HepG2 (cell line): Measurements from ENCODE around the gene MEGF6. TPM values are rescaled to one million over a fixed set of nuclear protein-coding genes. Genes with fewer than 3 reads are reported as not detected.

ENCODE experiments used
- ATAC-seq: fragments of 200-7000 bp; cut with Tn5 transposase; 3 replicates; pipeline ENCODE4 v1.9.1; 2020; ENCODE audit warnings: mild to moderate bottlenecking, moderate library complexity
- BruUV-seq: library from RNA; stranded (reverse); fragments of 400-500 nt; replicated peaks from 2 replicates; lab custom pipeline; 2021; lab: Mats Ljungman, UMichigan
- CTCF ChIA-PET: fragments of 300-600 bp; formaldehyde crosslinking; extraction: SDS; loops from one replicate; lab custom pipeline; 2021; ENCODE audit warnings: low total read pairs, inconsistent platforms, low intra/inter-chr PET ratio; lab: Yijun Ruan, JAX
- POLR2A ChIA-PET: fragments of 350-600 bp; sonication (Branson Sonifier 250); formaldehyde crosslinking; loops from one replicate; lab custom pipeline; 2020; ENCODE audit warnings: antibody characterized with exemption, inconsistent platforms; lab: Yijun Ruan, JAX
- DNase-seq: peaks from one replicate; pipeline ENCODE4 v3.0.0-alpha.2; 2015; ENCODE audit warnings: low spot score
- FAIRE-seq: peaks from 3 replicates; lab custom pipeline; 2011; peaks lifted over from hg19 to GRCh38; lab: Jason Lieb, UNC
- H2AFZ ChIP-seq: one replicate; pipeline ENCODE4 v1.6.1; 2011; ENCODE audit warnings: low read length, inconsistent platforms
- H3K27ac ChIP-seq: fragments of 300-600 bp; 3 replicates; pipeline ENCODE4 v1.8.0; 2011; ENCODE audit warnings: mixed run types, mild to moderate bottlenecking, mixed read lengths, low read length, inconsistent platforms; ENCODE audit not compliant: insufficient read depth; ENCODE audit errors: extremely low read length
- H3K27me3 ChIP-seq, 2 experiments: fragments of 200-600 bp in 1 of 2; 2 replicates in 1 of 2; 3 replicates in 1 of 2; pipeline versions ENCODE4 v1.6.0 to v1.8.0; 2011; ENCODE audit warnings: low read length in 2 of 2, mild to moderate bottlenecking in 2 of 2, moderate library complexity in 2 of 2, inconsistent platforms in 1 of 2; ENCODE audit not compliant: insufficient read depth in 2 of 2, control insufficient read depth in 1 of 2
- H3K36me3 ChIP-seq, 2 experiments: fragments of 200-600 bp in 1 of 2; replicated peaks in 1 of 2; 2 replicates in 1 of 2; 3 replicates in 1 of 2; pipeline versions ENCODE4 v1.5.1 to v1.8.0; 2011; ENCODE audit warnings: low read length in 2 of 2, inconsistent platforms in 1 of 2; ENCODE audit not compliant: insufficient read depth in 2 of 2, control insufficient read depth in 1 of 2
- H3K4me1 ChIP-seq: 2 replicates; pipeline ENCODE4 v1.5.1; 2012; ENCODE audit warnings: low read length, inconsistent platforms; ENCODE audit not compliant: insufficient read depth
- H3K4me2 ChIP-seq: 2 replicates; pipeline ENCODE4 v1.6.0; 2011; ENCODE audit warnings: low read depth, low read length, inconsistent platforms
- H3K4me3 ChIP-seq, 3 experiments: fragments of 200-600 bp in 1 of 3; sonication (generic), shearing (Covaris generic) in 1 of 3; replicated peaks in 1 of 3; 2 replicates each; pipeline ENCODE4 v1.5.1; 2011 to 2016; ENCODE audit warnings: low read length in 3 of 3, inconsistent platforms in 2 of 3, low read depth in 2 of 3, mild to moderate bottlenecking in 2 of 3, control low read depth in 1 of 3, mixed read lengths in 1 of 3; ENCODE audit not compliant: insufficient read depth in 1 of 3
- H3K79me2 ChIP-seq: one replicate; pipeline ENCODE4 v1.6.1; 2011; ENCODE audit warnings: low read length, inconsistent platforms; ENCODE audit not compliant: insufficient read depth
- H3K9ac ChIP-seq: 2 replicates; pipeline ENCODE4 v1.6.0; 2011; ENCODE audit warnings: mild to moderate bottlenecking, low read depth, low read length, inconsistent platforms; ENCODE audit not compliant: insufficient read depth
- H3K9me3 ChIP-seq: 2 replicates; pipeline ENCODE4 v1.5.1; 2012; ENCODE audit warnings: mild to moderate bottlenecking, low read length
- H4K20me1 ChIP-seq: 2 replicates; pipeline ENCODE4 v1.6.0; 2011; ENCODE audit warnings: inconsistent platforms, mild to moderate bottlenecking, low read length, moderate library complexity; ENCODE audit not compliant: insufficient read depth
- HOXD1 ChIP-seq: sonication (generic); formaldehyde crosslinking; IDR thresholded peaks from 2 replicates; pipeline ENCODE4 v1.5.0; 2020; ENCODE audit warnings: missing genetic modification reagents
- KLF16 ChIP-seq, 2 experiments: sonication (generic) in 1 of 2; formaldehyde crosslinking in 1 of 2; IDR thresholded peaks; 2 replicates each; pipeline versions ENCODE4 v1.6.1 to v1.8.0; 2016 to 2023; ENCODE audit warnings: missing genetic modification reagents in 2 of 2, missing compliant biosample characterization in 1 of 2
- NFYC ChIP-seq: IDR thresholded peaks from 2 replicates; pipeline ENCODE4 v1.6.1; 2016; ENCODE audit warnings: missing genetic modification reagents, missing compliant biosample characterization
- POLR2A ChIP-seq, 2 experiments: IDR thresholded peaks; 2 replicates each; pipeline ENCODE4 v1.6.1; 2011; ENCODE audit warnings: low read depth in 2 of 2, low read length in 2 of 2, mild to moderate bottlenecking in 1 of 2, moderate library complexity in 1 of 2; ENCODE audit not compliant: insufficient read depth in 1 of 2
- SOX13 ChIP-seq, 3 experiments: fragments of 450-650 bp in 1 of 3; sonication (generic) in 1 of 3; formaldehyde crosslinking in 1 of 3; IDR thresholded peaks in 2 of 3; conservative IDR thresholded peaks in 1 of 3; 2 replicates each; pipeline versions ENCODE4 v1.5.0 to v1.6.1; 2016 to 2020; ENCODE audit warnings: antibody characterized with exemption in 1 of 3, mild to moderate bottlenecking in 1 of 3, missing compliant biosample characterization in 1 of 3, missing genetic modification reagents in 1 of 3, moderate library complexity in 1 of 3
- SP140L ChIP-seq: sonication (generic); formaldehyde crosslinking; IDR thresholded peaks from 2 replicates; pipeline ENCODE4 v1.4.0; 2020; ENCODE audit warnings: missing genetic modification reagents, borderline replicate concordance
- WGBS: methylation state at CpG from one replicate; pipeline ENCODE4 v1.1.6; 2017; ENCODE audit warnings: low lambda C conversion rate; 5-methylcytosine and 5-hydroxymethylcytosine counted together
- in situ Hi-C: cut with HindIII; loops from 2 replicates; pipeline ENCODE4 v1.10.0; 2017; ENCODE audit warnings: low pct_unique_long_range_greater_than_20kb; ENCODE audit not compliant: extremely low pct_ligation_motif_present
- intact Hi-C: fragments of 100-400 bp; cut with micrococcal nuclease; formaldehyde crosslinking; loops from one replicate; pipeline ENCODE4 v1.10.0; 2022; ENCODE audit not compliant: unreplicated experiment
- polyA plus RNA-seq, 8 experiments: library from polyadenylated mRNA; depleted of rRNA in 3 of 8; stranded (reverse) in 7 of 8; unstranded in 1 of 8; fragments of >200 nt; fragmentation: Illumina TruSeq in 4 of 8; extraction: Trizol in 4 of 8; gene quantifications; 2 replicates each; pipeline versions ENCODE4 v1.2.1 to v1.2.3, GENCODE V29; 2011 to 2016; ENCODE audit warnings: low read depth in 4 of 8, missing spikeins in 1 of 8, mixed read lengths in 1 of 8; ENCODE audit not compliant: insufficient read depth in 1 of 8
- total RNA-seq, 5 experiments: library from RNA; depleted of rRNA; stranded (reverse); fragments of >200 nt; fragmentation: Illumina TruSeq; extraction: Trizol; gene quantifications; 2 replicates each; pipeline ENCODE4 v1.2.3, GENCODE V29; 2016; ENCODE audit warnings: low read depth in 1 of 5
- TF ChIP-seq, protein P1 (sequence below): IDR thresholded peaks from 2 replicates; pipeline ENCODE4 v1.6.1; 2012; ENCODE audit warnings: inconsistent platforms
- TF ChIP-seq, protein P2 (sequence below): sonication (generic); formaldehyde crosslinking; IDR thresholded peaks from 2 replicates; pipeline ENCODE4 v1.4.0; 2020; ENCODE audit warnings: missing genetic modification reagents, borderline replicate concordance

MEGF6 gene
- total and polyA plus RNA-seq, 2 of the 13 experiments (the other 11 are each of a cell fraction or from before 2014, with no cell fraction given): 1.9 TPM

DNA sequence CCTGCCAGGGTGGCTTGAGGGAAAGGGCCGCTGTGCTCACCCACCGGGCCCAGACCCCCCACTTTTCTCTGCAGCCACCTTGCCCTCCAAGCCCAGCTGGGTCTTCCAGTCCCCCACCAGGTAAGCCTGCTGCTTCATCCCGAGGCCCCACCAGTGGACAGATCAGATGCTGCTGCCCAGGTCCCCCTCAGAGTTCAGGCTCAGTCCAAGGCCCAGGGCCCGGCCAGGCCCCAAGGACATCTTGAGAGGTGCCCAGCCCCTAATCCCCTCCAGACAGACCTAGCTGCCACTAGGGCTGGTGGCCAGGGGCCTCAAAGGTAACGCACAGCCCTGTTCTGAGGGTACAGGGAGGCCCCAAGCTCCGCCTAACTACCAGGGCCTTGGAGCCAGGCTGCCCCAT is 58.6 kb downstream of the MEGF6 start:
- in situ Hi-C loops (no loop called here), intact Hi-C loops (no loop called here)
- H3K4me1 ChIP-seq: no peaks in the 10 kb centered on the region
- no peak overlapping the region for H3K4me3 ChIP-seq
- no peak for ATAC-seq
- ChIA-PET POLR2A (no interaction called here), CTCF (no interaction called here)
- H3K9me3 ChIP-seq: no peaks in the 10 kb centered on the region
- no peak overlapping the region for H3K9ac ChIP-seq
- no peaks in the 10 kb centered on the region for H3K36me3 ChIP-seq
- no peak for FAIRE-seq
- no peak overlapping the region for H2AFZ ChIP-seq
- BruUV-seq: no TSS peak
- TF ChIP-seq HOXD1 (CRISPR knock-in tag) (no peak), KLF16 (CRISPR knock-in tag; IDR thresholded peaks at IDR 0.05) (no peak), SP140L (CRISPR knock-in tag) (no peak), POLR2A (IDR thresholded peaks at IDR 0.05; ENCODE audit: insufficient read depth in 1 of 2, low read depth in 2 of 2, low read length in 2 of 2) (no peak), SOX13 (IDR thresholded peaks at IDR 0.05) (no peak), SOX13 (CRISPR knock-in tag; conservative IDR thresholded peaks at IDR 0.05 in 1 of 2, IDR thresholded peaks at IDR 0.05 in 1 of 2) (no peak), NFYC (CRISPR knock-in tag) (no peak)
- TF ChIP-seq, protein P1, sequence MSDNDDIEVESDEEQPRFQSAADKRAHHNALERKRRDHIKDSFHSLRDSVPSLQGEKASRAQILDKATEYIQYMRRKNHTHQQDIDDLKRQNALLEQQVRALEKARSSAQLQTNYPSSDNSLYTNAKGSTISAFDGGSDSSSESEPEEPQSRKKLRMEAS: no peak
- TF ChIP-seq, protein P2, sequence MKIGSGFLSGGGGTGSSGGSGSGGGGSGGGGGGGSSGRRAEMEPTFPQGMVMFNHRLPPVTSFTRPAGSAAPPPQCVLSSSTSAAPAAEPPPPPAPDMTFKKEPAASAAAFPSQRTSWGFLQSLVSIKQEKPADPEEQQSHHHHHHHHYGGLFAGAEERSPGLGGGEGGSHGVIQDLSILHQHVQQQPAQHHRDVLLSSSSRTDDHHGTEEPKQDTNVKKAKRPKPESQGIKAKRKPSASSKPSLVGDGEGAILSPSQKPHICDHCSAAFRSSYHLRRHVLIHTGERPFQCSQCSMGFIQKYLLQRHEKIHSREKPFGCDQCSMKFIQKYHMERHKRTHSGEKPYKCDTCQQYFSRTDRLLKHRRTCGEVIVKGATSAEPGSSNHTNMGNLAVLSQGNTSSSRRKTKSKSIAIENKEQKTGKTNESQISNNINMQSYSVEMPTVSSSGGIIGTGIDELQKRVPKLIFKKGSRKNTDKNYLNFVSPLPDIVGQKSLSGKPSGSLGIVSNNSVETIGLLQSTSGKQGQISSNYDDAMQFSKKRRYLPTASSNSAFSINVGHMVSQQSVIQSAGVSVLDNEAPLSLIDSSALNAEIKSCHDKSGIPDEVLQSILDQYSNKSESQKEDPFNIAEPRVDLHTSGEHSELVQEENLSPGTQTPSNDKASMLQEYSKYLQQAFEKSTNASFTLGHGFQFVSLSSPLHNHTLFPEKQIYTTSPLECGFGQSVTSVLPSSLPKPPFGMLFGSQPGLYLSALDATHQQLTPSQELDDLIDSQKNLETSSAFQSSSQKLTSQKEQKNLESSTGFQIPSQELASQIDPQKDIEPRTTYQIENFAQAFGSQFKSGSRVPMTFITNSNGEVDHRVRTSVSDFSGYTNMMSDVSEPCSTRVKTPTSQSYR: no peak
- H4K20me1 ChIP-seq: 0 out of 2 replicates have a peak, but pooled peaks cover 5% of the 10 kb centered on the region
- no peaks in the 10 kb centered on the region for H3K79me2 ChIP-seq
- WGBS: 87% methylated on average over 2 of the region's 6 CpGs
- H3K27ac ChIP-seq: no peak overlapping the region
- no peak for DNase-seq
- no peak overlapping the region for H3K4me2 ChIP-seq
- H3K27me3 ChIP-seq: peaks cover 4 to 62% of the 10 kb centered on the region in 2 experiments; a peak in 4 of 5 replicates
